ENCODE data around the gene EIF1. TPM values are rescaled to one million over a fixed set of nuclear protein-coding genes. Genes with fewer than 3 reads are reported as not detected.

The EIF1 gene
- polyA plus RNA-seq, 1 donor: 836 TPM

- no peak for DNase-seq
These were observed 48.4 kb downstream of the EIF1 start for GRCh38 chr17:41736983-41737679.

GRCh38 chr17:41737680-41738023, 49.0 kb downstream of the EIF1 start:
- no peak for DNase-seq

- DNase-seq: peak; percentile 83
These were observed 49.6 kb downstream of the EIF1 start for GRCh38 chr17:41738077-41738800.

- DNase-seq: no peak
These were observed 50.1 kb downstream of the EIF1 start for GRCh38 chr17:41738801-41739112.

- DNase-seq: no peak
These were observed 51.1 kb downstream of the EIF1 start for GRCh38 chr17:41739661-41740352.

- no peak for DNase-seq
These were observed 51.8 kb downstream of the EIF1 start for GRCh38 chr17:41740506-41740905.

GRCh38 chr17:41741709-41742108, 53.0 kb downstream of the EIF1 start:
- no peak for DNase-seq

Other genes starting within 250 kb of the EIF1 start
- not detected for gene KRT38, start 247.9 kb upstream of the EIF1 start, polyA plus RNA-seq (ENCODE audit: insufficient read length)
- not detected for gene KRT32, start 221.5 kb upstream of the EIF1 start, polyA plus RNA-seq (ENCODE audit: insufficient read length)
- not detected for gene KRT35, start 207.7 kb upstream of the EIF1 start, polyA plus RNA-seq (ENCODE audit: insufficient read length)
- not detected for gene KRT36, start 199.0 kb upstream of the EIF1 start, polyA plus RNA-seq (ENCODE audit: insufficient read length)
- 1.9 TPM for gene KRT13, start 183.3 kb upstream of the EIF1 start, polyA plus RNA-seq (ENCODE audit: insufficient read length)
- 3.2 TPM for gene KRT15, start 170.0 kb upstream of the EIF1 start, polyA plus RNA-seq (ENCODE audit: insufficient read length)
- gene KRT19, start 160.6 kb upstream of the EIF1 start, polyA plus RNA-seq (ENCODE audit: insufficient read length): 1.2 TPM
- gene KRT9, start 116.8 kb upstream of the EIF1 start, polyA plus RNA-seq (ENCODE audit: insufficient read length): not detected
- 2.5 TPM for gene KRT14, start 102.0 kb upstream of the EIF1 start, polyA plus RNA-seq (ENCODE audit: insufficient read length)
- gene KRT16, start 76.1 kb upstream of the EIF1 start, polyA plus RNA-seq (ENCODE audit: insufficient read length): 0.23 TPM
- 13.9 TPM for gene KRT17, start 64.3 kb upstream of the EIF1 start, polyA plus RNA-seq (ENCODE audit: insufficient read length)
- not detected for gene GAST, start 23.4 kb downstream of the EIF1 start, polyA plus RNA-seq (ENCODE audit: insufficient read length)
- gene HAP1, start 45.8 kb downstream of the EIF1 start, polyA plus RNA-seq (ENCODE audit: insufficient read length): 0.05 TPM
- 46.2 TPM for gene JUP, start 97.8 kb downstream of the EIF1 start, polyA plus RNA-seq (ENCODE audit: insufficient read length)
- 31.4 TPM for gene P3H4, start 123.1 kb downstream of the EIF1 start, polyA plus RNA-seq (ENCODE audit: insufficient read length)
- 104 TPM for gene FKBP10, start 124.1 kb downstream of the EIF1 start, polyA plus RNA-seq (ENCODE audit: insufficient read length)
- gene NT5C3B, start 147.3 kb downstream of the EIF1 start, polyA plus RNA-seq (ENCODE audit: insufficient read length): 31.5 TPM
- gene KLHL10, start 148.9 kb downstream of the EIF1 start, polyA plus RNA-seq (ENCODE audit: insufficient read length): 0.15 TPM
- gene KLHL11, start 176.5 kb downstream of the EIF1 start, polyA plus RNA-seq (ENCODE audit: insufficient read length): 6.6 TPM
- gene ACLY, start 230.1 kb downstream of the EIF1 start, polyA plus RNA-seq (ENCODE audit: insufficient read length): 52.7 TPM
- 1.1 TPM for gene ODAD4, start 241.7 kb downstream of the EIF1 start, polyA plus RNA-seq (ENCODE audit: insufficient read length)

Data from hindlimb muscle (tissue), 1 donor.